ENCODE measurements around the gene ERMARD. TPM values are rescaled to one million over a fixed set of nuclear protein-coding genes. Genes with fewer than 3 reads are reported as not detected.

ERMARD gene
- total RNA-seq, 3 donors from 2014 or later = 16.6 to 25.2 (median 23.1) TPM

GRCh38 chr6:169783971-169784820 is 32.8 kb downstream of the ERMARD start:
- Histone ChIP-seq H3K9me3 (no peaks in the 10 kb centered on the region), H3K4me1 (ENCODE audit: low read depth) (no peaks in the 10 kb centered on the region), H3K36me3 (ENCODE audit: low read depth) (no peaks in the 10 kb centered on the region), H3K4me3 (no peak overlapping the region)
- intact Hi-C loops (cut with DNase I, micrococcal nuclease) = no loop called here
- TF ChIP-seq CTCF (IDR thresholded peaks at IDR 0.05) = no peak
- ATAC-seq (no peak), DNase-seq (no peak)

DNA sequence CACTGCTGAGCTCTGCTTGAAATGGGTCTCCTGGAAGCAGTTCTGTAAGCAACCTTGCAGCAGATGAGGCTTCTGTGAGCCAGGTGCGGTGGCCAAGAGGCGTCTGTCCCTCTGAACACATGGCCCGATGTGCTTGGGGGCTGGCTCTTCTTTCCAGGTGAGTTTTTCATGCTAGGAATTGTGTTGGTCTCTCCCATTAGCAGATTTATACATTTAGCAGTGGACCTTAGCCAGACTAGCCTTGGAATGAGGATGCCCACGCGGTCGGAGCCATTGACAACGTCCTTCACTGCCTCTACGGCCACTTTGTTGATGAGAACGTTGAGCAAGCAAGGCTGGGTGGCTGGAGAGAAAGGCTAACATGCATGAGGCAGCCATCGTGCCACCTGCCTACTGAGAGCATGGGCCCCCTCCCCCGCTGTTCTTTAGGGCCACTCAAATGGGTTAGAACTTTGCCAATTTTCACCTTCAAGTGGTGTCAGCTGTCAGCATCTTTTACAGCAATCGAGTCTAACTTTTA is 33.5 kb downstream of the ERMARD start:
- ATAC-seq = no peak
- DNase-seq = no peak
- intact Hi-C loops (cut with DNase I, micrococcal nuclease) = no loop called here
- Histone ChIP-seq H3K4me3 (no peak overlapping the region), H3K4me1 (ENCODE audit: low read depth) (peaks cover 5% of the 10 kb centered on the region), H3K9me3 (no peaks in the 10 kb centered on the region), H3K36me3 (ENCODE audit: low read depth) (no peaks in the 10 kb centered on the region)
- TF ChIP-seq CTCF (IDR thresholded peaks at IDR 0.05) = no peak

GRCh38 chr6:169785566-169785965 is 34.1 kb downstream of the ERMARD start:
- intact Hi-C loops (cut with DNase I, micrococcal nuclease) = no loop called here
- Histone ChIP-seq H3K4me1 (ENCODE audit: low read depth) (peaks cover 8% of the 10 kb centered on the region), H3K4me3 (no peak overlapping the region), H3K9me3 (no peaks in the 10 kb centered on the region), H3K36me3 (ENCODE audit: low read depth) (no peaks in the 10 kb centered on the region)
- DNase-seq (no peak), ATAC-seq (no peak)
- no peak for TF ChIP-seq CTCF (IDR thresholded peaks at IDR 0.05)

- DNase-seq (no peak), ATAC-seq (no peak)
- no peak overlapping the region for H3K4me3 ChIP-seq
- no peaks in the 10 kb centered on the region for H3K36me3 ChIP-seq (ENCODE audit: low read depth)
- no peak for TF ChIP-seq CTCF (IDR thresholded peaks at IDR 0.05)
- intact Hi-C loops (cut with DNase I, micrococcal nuclease) = no loop called here
- no peaks in the 10 kb centered on the region for H3K9me3 ChIP-seq
- peaks cover 9% of the 10 kb centered on the region for H3K4me1 ChIP-seq (ENCODE audit: low read depth)
Observed at GRCh38 chr6:169786349-169786748, 34.9 kb downstream of the ERMARD start.

GRCh38 chr6:169787797-169788196 is 36.4 kb downstream of the ERMARD start:
- H3K36me3 ChIP-seq (ENCODE audit: low read depth) = no peaks in the 10 kb centered on the region
- peaks cover 9% of the 10 kb centered on the region for H3K4me1 ChIP-seq (ENCODE audit: low read depth)
- intact Hi-C loops (cut with DNase I, micrococcal nuclease) = no loop called here
- no peak for TF ChIP-seq CTCF (IDR thresholded peaks at IDR 0.05)
- H3K9me3 ChIP-seq = no peaks in the 10 kb centered on the region
- no peak for ATAC-seq
- no peak for DNase-seq
- H3K4me3 ChIP-seq = no peak overlapping the region
